Activated naive CD8-positive, alpha-beta T cell (primary cell): ENCODE data around the gene TRIO.

Experiments used
- H3K27ac Mint-ChIP-seq: one replicate; pipeline ENCODE4 v1.8.0; 2021; ENCODE audit warnings: mixed read lengths
- H3K27me3 Mint-ChIP-seq: one replicate; pipeline ENCODE4 v1.8.0; 2021; ENCODE audit warnings: mixed read lengths
- H3K36me3 Mint-ChIP-seq: one replicate; pipeline ENCODE4 v1.8.0; 2021; ENCODE audit warnings: mixed read lengths
- H3K4me1 Mint-ChIP-seq: one replicate; pipeline ENCODE4 v1.8.0; 2021; ENCODE audit warnings: low read depth, mixed read lengths
- H3K4me3 Mint-ChIP-seq: one replicate; pipeline ENCODE4 v1.8.0; 2021; ENCODE audit warnings: mild to moderate bottlenecking, mixed read lengths
- H3K9me3 Mint-ChIP-seq: one replicate; pipeline ENCODE4 v1.8.0; 2021; ENCODE audit warnings: low read depth, mixed read lengths

Gene TRIO

DNA sequence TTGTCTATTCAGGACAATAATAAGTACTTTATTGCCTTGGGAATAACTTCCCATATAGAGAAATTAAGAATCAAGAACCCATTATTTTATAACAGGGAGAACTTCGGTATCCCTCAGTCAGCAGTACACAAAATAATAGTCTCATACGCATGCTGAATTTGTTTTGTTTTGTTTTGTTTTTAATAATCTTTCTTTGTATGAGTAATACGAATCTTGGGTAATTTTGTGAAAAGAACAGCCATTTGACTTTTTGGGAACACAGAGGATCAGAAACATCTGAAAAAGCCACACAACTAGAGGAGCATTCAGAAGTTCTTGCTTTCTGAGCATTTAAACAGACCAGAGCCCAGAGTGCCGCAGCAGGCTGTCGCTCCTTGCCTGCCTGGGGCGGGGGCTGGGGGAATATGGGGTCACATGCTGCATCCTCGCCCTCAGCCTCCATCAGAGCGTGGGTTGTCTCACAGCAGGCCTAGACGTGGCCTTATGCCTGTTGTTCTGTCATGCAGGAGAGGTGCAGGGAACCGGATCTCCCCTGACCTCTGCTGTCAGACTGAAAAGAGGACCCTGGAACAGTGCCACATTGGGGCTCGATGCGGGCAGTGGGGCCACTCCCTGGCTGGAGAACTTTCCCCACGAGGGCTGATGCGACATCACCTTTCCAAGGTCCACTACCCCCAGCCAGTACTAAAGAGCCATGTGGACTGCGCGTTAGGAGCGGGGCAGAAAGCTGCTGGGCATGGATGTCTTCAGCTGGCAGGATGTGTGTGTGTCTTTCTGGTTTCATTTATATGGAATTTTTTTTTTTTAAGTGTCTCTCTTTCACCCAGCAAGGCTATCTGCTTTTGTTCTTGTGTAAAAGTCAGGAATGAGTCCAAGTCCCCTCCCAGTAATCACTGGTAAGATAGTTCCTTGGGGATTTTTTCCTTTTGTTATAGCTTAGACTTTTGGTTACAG lies 305.1 kb downstream of the TRIO start:
- H3K27ac Mint-ChIP-seq, result peak overlapping the region; percentile 16

DNA sequence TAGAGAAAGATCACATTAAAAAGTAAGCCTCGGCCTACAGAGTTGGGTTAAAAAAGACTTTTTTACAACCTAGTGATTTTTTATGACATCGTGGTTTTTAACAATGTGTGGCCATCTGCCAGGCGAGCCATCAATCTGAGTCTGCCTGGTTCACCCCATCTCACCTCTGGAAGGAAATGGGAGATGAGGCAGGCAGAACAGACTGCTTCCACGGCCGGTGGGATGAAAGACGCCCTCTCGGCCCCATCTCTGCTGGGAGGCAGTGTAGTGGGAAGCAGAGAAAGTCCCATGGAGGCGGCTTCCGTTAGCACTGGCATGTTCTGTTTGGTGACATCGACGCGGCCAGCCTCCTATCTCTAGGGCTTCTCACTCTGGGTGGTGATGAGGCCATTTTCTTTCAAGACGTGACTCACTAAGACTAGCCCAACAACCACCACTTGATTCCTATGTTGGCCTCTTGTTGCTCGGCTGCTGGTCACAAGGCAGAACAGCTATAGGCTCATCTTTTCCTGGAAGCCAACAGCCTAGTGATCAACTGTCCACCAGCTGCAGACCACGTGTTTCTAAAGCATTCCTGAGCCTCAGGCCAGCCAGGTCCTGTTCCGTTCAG lies 306.0 kb downstream of the TRIO start:
- Mint-ChIP-seq H3K4me3 (no peak overlapping the region), H3K9me3 (no peaks in the 10 kb centered on the region), H3K27me3 (no peaks in the 10 kb centered on the region), H3K4me1 (no peaks in the 10 kb centered on the region), H3K27ac (no peak overlapping the region), H3K36me3 (peaks cover 2% of the 10 kb centered on the region)

More for the DNA sequence above, 305.1 kb downstream of the TRIO start:
- no peak overlapping the region for H3K4me3 Mint-ChIP-seq
- H3K36me3 Mint-ChIP-seq, result peaks cover 2% of the 10 kb centered on the region
- H3K9me3 Mint-ChIP-seq, result no peaks in the 10 kb centered on the region
- no peaks in the 10 kb centered on the region for H3K4me1 Mint-ChIP-seq
- no peaks in the 10 kb centered on the region for H3K27me3 Mint-ChIP-seq

DNA sequence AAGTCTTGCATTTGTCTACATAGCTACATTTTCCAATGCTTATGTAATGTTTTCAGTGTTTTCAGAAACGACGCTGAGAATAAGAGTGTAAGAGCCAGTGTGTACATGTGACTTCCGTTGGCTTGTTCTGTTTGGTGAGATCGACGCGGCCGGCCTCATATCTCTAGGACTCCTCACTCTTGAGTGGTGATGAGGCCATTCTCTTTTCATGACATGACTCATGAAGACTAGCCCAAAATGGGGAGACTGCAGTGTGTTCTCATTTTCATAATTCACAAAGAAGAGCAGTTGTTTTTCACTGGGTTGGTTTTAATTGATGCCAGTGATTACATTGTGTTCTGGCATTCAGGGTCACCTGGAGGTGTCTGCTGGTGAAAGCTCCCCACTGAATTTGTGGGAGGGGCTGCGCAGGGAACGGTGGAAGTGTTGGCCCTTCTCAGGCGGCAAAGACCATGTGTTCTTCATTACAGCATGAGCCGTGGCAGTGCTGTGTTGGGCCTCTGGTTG lies 306.9 kb downstream of the TRIO start:
- Mint-ChIP-seq H3K9me3 (no peaks in the 10 kb centered on the region), H3K4me1 (no peaks in the 10 kb centered on the region), H3K27ac (no peak overlapping the region), H3K36me3 (peaks cover 2% of the 10 kb centered on the region), H3K27me3 (no peaks in the 10 kb centered on the region), H3K4me3 (no peak overlapping the region)

DNA sequence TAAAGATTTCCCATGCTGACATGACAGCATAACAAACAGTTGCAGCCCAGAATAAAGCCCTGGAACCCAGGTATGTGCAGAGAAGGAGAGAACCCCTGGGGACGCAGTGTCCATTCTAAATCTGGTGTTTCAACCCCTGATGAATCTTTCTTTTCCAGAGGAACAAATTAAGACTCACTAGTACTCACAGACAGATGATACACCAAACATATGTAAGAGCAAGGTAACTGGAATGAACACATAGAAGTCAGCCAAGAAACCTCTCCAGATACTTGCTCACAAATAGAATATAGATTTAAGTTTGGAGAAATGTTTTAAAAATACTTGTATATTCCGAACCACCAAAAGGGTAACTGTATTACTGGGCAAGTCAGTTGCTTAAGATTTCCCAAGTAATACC lies 307.6 kb downstream of the TRIO start:
- no peak overlapping the region for H3K27ac Mint-ChIP-seq
- H3K4me3 Mint-ChIP-seq, result no peak overlapping the region
- no peaks in the 10 kb centered on the region for H3K27me3 Mint-ChIP-seq
- no peaks in the 10 kb centered on the region for H3K4me1 Mint-ChIP-seq
- no peaks in the 10 kb centered on the region for H3K9me3 Mint-ChIP-seq
- H3K36me3 Mint-ChIP-seq, result peaks cover 2% of the 10 kb centered on the region

DNA sequence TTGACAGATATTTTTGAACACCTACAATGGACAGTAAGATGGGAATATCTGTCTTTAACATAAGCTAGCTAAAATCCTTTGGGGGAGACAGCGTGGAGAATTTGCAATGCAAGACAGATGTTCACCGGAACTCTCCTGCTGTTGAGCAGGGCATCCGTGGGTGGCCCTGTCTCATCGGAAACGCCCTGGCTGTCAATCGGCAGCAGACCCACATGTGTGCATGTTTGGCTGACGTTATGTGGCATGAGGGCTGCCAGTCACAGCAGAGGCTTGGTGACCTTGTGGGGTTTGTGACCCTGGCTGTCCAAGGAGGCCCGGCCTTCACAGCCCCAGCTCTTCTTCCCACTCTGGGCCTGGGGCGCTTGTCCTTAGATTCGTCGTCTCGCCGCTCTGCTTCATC lies 308.7 kb downstream of the TRIO start:
- Mint-ChIP-seq H3K4me3 (no peak overlapping the region), H3K36me3 (peaks cover 2% of the 10 kb centered on the region), H3K4me1 (no peaks in the 10 kb centered on the region), H3K27me3 (no peaks in the 10 kb centered on the region), H3K9me3 (no peaks in the 10 kb centered on the region), H3K27ac (no peak overlapping the region)

DNA sequence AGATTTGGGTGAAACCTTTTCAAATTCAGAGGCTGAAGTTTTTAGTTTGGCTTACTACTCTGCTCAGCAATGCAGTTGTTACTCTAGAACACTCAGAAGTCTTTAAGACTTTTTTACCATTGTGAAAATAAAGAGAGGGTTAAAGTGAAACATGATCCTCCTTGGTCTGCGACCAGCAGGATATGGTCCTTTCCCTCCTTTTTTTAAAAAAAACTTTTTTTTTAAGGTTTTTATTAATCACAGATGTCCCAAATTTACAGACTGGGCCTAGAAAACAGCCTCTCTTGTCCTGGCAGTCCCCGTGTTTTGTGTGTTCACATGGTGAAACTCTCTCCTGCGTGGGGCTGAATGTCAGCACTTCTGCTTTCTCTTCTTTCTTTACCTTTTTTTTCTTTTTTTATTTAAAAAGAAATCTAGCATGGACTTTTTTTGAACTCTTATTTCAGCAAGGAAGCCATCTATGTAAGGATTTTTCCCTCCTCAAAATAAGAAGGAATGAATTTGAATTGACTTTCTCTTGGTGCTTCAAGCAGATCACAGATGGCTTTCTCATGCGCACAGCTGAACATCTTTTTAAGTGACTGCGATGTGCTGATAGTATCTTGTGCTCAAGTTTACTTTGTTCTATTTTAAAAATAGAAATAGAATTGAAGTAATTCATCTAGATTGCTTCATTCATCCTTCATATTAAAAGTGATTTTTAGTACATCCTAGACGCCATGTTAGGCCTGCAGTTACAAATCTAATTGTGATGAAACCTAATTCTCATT lies 309.7 kb downstream of the TRIO start:
- no peaks in the 10 kb centered on the region for H3K9me3 Mint-ChIP-seq
- H3K27ac Mint-ChIP-seq, result no peak overlapping the region
- H3K27me3 Mint-ChIP-seq, result no peaks in the 10 kb centered on the region
- no peak overlapping the region for H3K4me3 Mint-ChIP-seq
- H3K36me3 Mint-ChIP-seq, result peaks cover 2% of the 10 kb centered on the region
- no peaks in the 10 kb centered on the region for H3K4me1 Mint-ChIP-seq

DNA sequence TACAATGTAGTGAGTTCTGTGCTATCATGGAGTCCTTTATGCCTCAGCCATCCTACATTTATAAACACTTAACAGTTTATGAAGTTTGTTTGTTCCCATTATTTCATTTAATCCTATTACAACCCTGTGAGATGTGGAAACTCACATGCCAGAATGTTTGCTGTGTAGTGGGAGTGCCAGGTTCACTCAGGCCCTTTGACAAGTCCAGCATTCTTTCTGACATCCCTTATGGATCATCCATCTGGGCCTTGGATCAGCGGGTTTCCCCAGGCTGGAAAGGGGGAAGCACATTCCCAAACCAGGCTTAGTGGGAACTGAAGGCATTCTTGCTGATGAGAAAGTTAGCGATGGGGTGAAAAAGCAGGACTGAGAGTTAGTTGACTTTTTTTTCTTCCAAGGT lies 310.3 kb downstream of the TRIO start:
- Mint-ChIP-seq H3K4me3 (no peak overlapping the region), H3K27ac (no peak overlapping the region), H3K27me3 (no peaks in the 10 kb centered on the region), H3K4me1 (no peaks in the 10 kb centered on the region), H3K36me3 (peaks cover 2% of the 10 kb centered on the region), H3K9me3 (no peaks in the 10 kb centered on the region)

DNA sequence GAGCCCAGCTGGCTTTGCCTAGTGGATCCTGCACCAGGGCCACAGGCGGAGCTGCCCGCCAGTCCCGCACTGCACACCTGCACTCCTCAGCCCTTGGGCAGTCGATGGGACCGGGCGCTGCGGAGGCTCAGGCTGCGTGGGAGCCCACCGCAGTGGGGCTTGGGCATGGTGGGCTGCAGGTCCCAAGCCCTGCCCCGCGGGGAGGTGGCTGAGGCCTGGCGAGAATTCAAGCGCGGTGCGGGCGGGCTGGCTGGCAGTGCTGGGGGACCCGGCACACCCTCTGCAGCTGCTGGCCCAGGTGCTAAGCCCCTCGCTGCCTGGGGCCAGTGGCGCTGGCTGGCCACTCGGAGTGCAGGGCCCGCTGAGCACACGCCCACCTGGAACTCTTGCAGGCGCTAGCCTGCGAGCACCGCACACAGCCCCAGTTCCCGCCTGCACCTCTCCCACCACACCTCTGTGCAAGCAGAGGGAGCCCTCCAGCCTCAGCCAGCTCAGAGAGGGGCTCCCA lies 312.7 kb downstream of the TRIO start:
- H3K36me3 Mint-ChIP-seq, result no peaks in the 10 kb centered on the region
- no peaks in the 10 kb centered on the region for H3K4me1 Mint-ChIP-seq
- H3K27ac Mint-ChIP-seq, result no peak overlapping the region
- H3K9me3 Mint-ChIP-seq, result no peaks in the 10 kb centered on the region
- no peaks in the 10 kb centered on the region for H3K27me3 Mint-ChIP-seq
- no peak overlapping the region for H3K4me3 Mint-ChIP-seq

DNA sequence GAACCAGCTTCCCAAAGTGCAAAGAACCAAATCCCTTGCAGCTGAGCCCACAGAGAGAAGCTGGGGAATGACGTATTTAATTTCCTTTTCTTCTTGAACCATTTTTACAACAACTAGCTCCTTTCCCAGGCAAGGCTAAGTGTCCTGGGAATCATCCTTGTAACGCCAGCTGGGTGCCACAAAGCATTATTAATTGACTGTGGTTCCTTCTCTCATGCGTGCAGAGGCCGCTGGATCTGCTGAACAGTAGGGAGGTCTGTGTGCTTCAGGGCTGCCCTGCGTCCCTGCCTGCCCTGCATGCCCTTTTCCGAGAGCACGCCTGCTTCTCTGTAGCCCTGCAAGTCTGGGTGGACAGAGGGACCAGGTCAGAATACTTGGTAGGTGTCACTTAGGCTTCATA lies 314.3 kb downstream of the TRIO start:
- Mint-ChIP-seq H3K9me3 (no peaks in the 10 kb centered on the region), H3K27me3 (no peaks in the 10 kb centered on the region), H3K27ac (no peak overlapping the region), H3K4me1 (no peaks in the 10 kb centered on the region), H3K4me3 (no peak overlapping the region), H3K36me3 (no peaks in the 10 kb centered on the region)

DNA sequence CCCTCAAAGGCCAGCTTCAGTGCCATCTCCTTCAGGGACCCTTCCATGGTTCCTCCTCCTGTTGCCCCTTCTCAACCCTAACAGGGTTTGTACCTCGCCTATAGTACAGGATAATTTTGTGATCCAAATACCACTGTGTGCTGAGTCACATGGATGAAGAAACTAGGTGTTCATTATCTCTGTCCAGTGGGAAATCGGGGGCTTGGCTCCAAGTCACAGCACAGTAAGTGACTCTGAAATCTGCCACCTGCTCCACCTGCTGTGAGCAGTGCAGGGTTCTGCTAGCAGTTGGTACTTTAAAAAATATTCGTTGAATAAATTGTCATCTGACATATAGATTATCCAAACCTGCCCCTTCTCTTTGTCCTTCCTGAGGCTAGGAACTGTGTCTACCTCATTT lies 315.3 kb downstream of the TRIO start:
- Mint-ChIP-seq H3K36me3 (no peaks in the 10 kb centered on the region), H3K4me1 (no peaks in the 10 kb centered on the region), H3K27me3 (no peaks in the 10 kb centered on the region), H3K4me3 (no peak overlapping the region), H3K27ac (no peak overlapping the region), H3K9me3 (no peaks in the 10 kb centered on the region)

DNA sequence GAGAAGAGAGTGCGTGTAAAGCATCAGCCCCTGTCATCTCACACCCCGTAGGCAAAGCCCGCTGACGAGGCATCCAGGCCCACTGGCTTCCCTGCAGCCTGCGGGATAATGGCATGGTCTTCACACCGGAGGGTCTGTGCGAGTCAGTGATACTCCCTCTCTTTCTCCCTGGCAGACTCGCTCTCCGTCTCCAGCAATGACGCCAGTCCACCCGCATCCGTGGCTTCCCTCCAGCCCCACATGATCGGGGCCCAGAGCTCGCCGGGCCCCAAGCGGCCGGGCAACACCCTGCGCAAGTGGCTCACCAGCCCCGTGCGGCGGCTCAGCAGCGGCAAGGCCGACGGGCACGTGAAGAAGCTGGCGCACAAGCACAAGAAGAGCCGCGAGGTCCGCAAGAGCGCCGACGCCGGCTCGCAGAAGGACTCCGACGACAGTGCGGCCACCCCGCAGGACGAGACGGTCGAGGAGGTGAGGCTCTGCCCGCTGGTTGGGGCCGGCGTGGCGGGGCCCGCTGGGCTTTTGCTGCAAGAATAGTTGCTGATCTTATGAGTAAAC lies 317.8 kb downstream of the TRIO start:
- Mint-ChIP-seq H3K4me1 (no peaks in the 10 kb centered on the region), H3K27me3 (no peaks in the 10 kb centered on the region), H3K36me3 (no peaks in the 10 kb centered on the region), H3K27ac (no peak overlapping the region), H3K4me3 (no peak overlapping the region), H3K9me3 (no peaks in the 10 kb centered on the region)

DNA sequence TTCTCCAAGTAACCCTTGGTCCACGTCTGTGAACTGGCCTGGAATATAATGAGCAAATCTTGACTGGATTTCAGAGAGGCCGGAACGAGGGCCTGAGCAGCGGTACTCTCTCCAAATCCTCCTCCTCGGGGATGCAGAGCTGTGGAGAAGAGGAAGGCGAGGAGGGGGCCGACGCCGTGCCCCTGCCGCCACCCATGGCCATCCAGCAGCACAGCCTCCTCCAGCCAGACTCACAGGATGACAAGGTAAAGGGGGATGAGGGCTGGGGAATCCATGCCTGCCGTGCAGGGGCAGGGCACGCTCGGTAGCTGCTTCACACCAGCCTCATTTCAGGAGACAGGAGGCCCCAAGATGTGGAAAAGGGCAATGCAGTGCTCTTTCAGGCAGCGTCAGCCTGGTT lies 319.5 kb downstream of the TRIO start:
- no peaks in the 10 kb centered on the region for H3K9me3 Mint-ChIP-seq
- no peaks in the 10 kb centered on the region for H3K4me1 Mint-ChIP-seq
- no peaks in the 10 kb centered on the region for H3K27me3 Mint-ChIP-seq
- H3K27ac Mint-ChIP-seq, result no peak overlapping the region
- no peak overlapping the region for H3K4me3 Mint-ChIP-seq
- no peaks in the 10 kb centered on the region for H3K36me3 Mint-ChIP-seq

DNA sequence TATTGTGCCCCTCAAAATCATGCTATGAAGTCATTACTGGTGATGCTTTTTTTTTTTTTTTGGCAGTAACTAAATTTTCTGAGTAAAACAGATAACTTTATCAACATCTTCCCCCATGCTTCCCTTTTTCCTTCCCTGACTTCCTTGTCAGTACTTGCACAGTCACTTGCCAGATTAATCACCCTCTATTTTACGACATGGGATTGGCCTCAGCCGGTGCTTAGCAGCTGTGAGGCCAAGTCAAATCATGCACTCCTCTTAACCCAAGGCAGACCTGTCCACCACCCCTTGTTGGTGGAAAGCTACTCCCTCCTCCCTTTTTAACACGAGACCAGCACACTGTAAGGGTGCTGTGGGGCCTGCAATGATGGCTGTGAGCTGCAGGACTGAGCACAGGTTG lies 320.5 kb downstream of the TRIO start:
- Mint-ChIP-seq H3K27ac (no peak overlapping the region), H3K4me1 (no peaks in the 10 kb centered on the region), H3K27me3 (no peaks in the 10 kb centered on the region), H3K4me3 (no peak overlapping the region), H3K9me3 (no peaks in the 10 kb centered on the region), H3K36me3 (no peaks in the 10 kb centered on the region)

DNA sequence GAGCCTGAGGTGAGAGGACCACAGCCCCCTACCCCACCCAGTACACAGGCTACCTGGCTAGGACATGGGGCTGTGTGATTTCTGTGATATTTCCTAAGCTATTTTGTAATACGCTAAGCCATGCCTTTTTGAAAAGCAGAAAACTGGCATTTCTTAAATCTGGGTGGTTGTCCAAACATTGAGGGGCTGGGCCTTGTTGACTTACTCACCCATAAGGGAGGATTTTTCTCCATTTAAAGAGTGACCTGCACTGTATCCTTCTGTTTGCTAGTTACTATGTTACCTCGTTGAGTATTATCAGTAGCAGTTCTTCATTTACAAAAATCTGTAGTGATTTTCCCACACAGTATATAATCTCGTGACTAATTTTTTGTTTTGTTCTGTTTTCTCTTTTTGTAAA lies 321.0 kb downstream of the TRIO start:
- Mint-ChIP-seq H3K4me1 (no peaks in the 10 kb centered on the region), H3K9me3 (no peaks in the 10 kb centered on the region), H3K27me3 (no peaks in the 10 kb centered on the region), H3K36me3 (no peaks in the 10 kb centered on the region), H3K27ac (no peak overlapping the region), H3K4me3 (no peak overlapping the region)

DNA sequence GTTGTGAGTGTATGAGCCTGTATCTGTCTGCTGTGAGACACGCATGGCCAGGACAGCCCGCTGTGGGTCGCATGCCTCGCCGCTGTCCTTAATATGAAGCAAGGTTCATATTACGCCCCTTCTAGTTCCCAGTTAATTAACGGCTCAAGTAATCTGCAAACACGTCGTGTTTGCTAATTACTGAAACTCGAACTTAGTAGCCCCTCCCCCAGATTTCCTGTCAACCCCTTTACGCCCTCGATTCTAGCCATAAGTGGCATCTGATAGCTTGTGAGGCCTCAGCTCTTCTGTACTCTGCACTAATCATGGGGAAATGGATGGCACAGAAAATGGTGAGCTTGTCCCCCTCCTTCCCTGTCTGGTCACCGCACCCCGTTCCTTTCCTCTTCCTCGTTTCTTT lies 321.5 kb downstream of the TRIO start:
- Mint-ChIP-seq H3K27ac (no peak overlapping the region), H3K4me3 (no peak overlapping the region), H3K4me1 (no peaks in the 10 kb centered on the region), H3K36me3 (no peaks in the 10 kb centered on the region), H3K27me3 (no peaks in the 10 kb centered on the region), H3K9me3 (no peaks in the 10 kb centered on the region)
